A549 treated with AZD2906 at 1 μM for 4 hours (cell line): Measurements from ENCODE around the gene ZNF776. TPM values are rescaled to one million over a fixed set of nuclear protein-coding genes. Genes with fewer than 3 reads are reported as not detected.

Experiments used
- total RNA-seq: library from RNA; stranded (reverse); fragments of 200-300 nt; extraction: Qiagen RNA extraction; gene quantifications from 5 replicates; pipeline ENCODE4 v1.2.3, GENCODE V29; 2022

Gene ZNF776
- 4.8 to 5.8 TPM (median 5.4 TPM) in 5 replicates for total RNA-seq

DNA sequence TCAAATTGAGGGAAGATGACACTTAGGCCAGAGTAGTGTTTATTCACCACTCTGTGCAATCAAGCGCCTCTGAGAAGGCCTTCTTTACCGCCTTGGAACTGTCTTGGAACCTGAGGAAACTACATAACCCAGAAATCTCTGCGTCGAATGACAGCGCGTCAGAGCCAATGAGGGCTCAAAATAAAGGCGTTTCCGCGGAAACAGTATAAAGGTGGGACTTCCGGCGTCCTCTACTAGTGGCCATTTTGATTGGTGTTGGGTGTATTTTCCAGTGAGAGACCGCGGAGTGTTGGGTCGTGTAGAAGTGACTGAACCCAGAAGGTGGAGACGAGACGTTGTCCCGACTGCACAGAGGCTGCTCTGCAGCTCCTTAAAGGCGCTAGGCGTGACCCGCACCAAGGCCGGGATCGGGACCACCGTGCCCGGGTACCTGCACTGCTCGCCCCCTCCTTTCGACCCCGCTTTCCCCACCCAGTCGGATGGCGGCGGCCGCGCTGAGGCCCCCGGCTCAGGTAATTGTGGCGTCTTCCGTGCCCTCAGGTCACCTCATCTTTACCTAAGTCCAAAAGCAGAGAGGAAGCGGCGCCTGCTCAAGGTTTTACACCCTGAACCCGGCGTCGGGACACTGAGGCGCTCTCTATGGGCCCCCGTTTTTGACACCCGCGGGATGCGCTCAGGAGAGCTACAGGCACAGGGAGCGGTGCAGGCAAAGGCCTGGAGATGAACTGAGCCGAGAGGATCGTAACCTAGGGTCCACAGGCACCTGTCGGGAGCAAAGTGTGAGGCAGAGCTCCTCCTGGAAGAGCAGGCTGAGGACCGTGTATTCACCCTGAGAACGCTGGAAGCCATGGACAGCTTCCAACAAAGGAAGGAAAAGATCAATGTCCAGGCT lies at the start of gene ZNF776:
TSS of gene ZNF776 (plus strand) at position 236 of the 892 bp plus-strand sequence. CDS start at position 480, 244 bp downstream.

DNA sequence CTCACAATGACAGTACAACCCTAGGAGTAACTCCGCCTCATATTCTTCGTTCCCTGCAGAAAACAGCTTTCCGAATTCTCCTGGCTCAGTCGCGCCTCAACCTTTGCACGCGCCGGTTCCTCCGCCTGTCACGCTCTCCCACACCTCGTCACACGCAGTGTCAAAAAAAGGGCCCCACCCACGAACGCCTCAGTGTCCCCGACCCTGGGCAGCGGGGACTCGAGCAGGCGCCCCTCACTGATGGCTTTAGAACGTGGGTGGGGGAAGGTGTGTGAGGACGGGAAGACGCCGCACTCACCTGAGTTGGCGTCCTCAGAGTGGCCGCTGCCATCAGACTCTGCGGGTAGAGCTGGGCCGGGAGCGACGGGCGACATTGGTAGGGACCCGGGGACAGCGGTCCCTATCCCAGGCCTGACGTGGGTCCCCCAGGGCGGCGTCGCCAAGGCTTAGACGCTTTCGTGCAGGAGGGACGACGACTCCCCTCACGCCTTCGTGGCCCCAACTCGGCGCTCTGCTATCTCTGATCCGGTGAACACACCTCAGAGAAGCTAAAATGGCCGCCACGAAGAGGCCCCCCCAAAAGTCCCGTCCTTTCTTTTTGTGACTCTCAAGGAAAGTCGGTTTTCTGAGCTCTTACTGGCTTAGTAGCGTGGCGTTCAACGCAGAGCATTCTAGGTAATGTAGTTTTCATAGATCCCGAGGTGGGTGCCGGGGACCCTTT lies 37.8 kb upstream of the ZNF776 start, which contains the start of gene ZNF154:
TSS of gene ZNF154 (minus strand) at position 564 of the 721 bp plus-strand sequence. CDS start at position 331, 233 bp downstream.

DNA sequence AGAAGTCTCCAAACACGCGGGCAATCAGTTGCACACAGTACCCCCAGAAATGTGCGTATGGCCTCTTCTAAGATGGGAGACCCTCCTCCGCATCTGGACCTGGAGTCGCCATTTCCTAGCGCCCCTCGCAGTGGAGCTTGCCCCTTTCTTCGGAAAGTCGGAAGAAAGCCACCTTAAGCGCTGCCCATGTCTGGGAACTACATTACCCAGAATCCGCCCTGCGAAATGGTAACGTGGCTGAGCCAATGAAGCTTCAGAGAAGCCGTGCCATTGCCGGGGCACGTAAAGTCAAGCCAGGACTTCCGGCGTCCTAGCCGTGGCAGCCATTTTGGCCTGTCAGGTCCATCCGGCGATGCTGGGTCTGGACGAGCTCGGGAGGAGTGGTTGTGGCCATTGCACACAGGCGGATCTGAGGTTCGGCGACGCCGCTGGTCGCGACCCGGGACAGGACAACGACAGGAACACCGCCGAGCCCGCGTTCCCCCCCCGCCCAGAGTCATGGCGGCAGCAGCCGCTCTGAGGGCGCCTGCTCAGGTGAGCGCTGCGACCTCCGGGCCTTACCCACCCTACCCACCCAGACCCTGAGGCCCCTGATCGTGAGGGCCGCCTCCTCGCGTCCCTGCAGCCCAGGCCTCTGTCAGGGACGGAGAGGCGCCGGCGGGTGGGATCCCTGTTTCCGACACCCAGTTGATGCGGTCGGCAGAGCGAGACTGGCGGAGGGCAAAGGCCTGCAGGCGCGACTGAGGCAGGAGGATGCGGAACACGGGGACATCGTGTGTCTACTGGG lies 22.9 kb downstream of the ZNF776 start, which contains the start of gene ZNF586:
TSS of gene ZNF586 (plus strand) at position 332 of the 787 bp plus-strand sequence. CDS start at position 499, 167 bp downstream.

Other genes with a start within 250 kb of the ZNF776 start
- 4.4 to 6.5 TPM (median 5.2 TPM) in 5 replicates for gene ZNF773, start 246.9 kb upstream of the ZNF776 start, total RNA-seq
- 1.3 to 2.0 TPM (median 1.6 TPM) in 5 replicates for gene ZNF549, start 219.5 kb upstream of the ZNF776 start, total RNA-seq
- 2.8 to 3.9 TPM (median 3.4 TPM) in 5 replicates for gene ZNF550, start 187.0 kb upstream of the ZNF776 start, total RNA-seq
- gene ZNF416, start 167.9 kb upstream of the ZNF776 start, total RNA-seq, result 3.9 to 4.7 TPM (median 4.4 TPM) in 5 replicates
- 0.07 TPM in 1 of 5 replicates, not detected in the others for gene ZIK1, start 162.7 kb upstream of the ZNF776 start, total RNA-seq
- gene ZNF530, start 146.9 kb upstream of the ZNF776 start, total RNA-seq, result 4.8 to 6.2 TPM (median 5.4 TPM) in 5 replicates
- 7.3 to 9.0 TPM (median 8.3 TPM) in 5 replicates for gene ZNF134, start 132.6 kb upstream of the ZNF776 start, total RNA-seq
- 5.3 to 6.4 TPM (median 6.2 TPM) in 5 replicates for gene ZNF211, start 113.6 kb upstream of the ZNF776 start, total RNA-seq
- not detected in 5 replicates for gene ZSCAN4, start 77.9 kb upstream of the ZNF776 start, total RNA-seq
- gene ZNF551, start 64.8 kb upstream of the ZNF776 start, total RNA-seq, result 4.7 to 5.6 TPM (median 5.2 TPM) in 5 replicates
- gene ZNF154, start 37.6 kb upstream of the ZNF776 start, total RNA-seq, result not detected in 5 replicates
- 0.84 to 1.1 TPM (median 1.0 TPM) in 5 replicates for gene ZNF671, start 19.2 kb upstream of the ZNF776 start, total RNA-seq
- gene ZNF586, start 22.9 kb downstream of the ZNF776 start, total RNA-seq, result 6.0 to 6.9 TPM (median 6.5 TPM) in 5 replicates
- 4.5 to 6.0 TPM (median 5.1 TPM) in 5 replicates for gene ZNF552, start 68.1 kb downstream of the ZNF776 start, total RNA-seq
- 6.2 to 9.4 TPM (median 6.7 TPM) in 5 replicates for gene ZNF587B, start 83.5 kb downstream of the ZNF776 start, total RNA-seq
- 5.0 to 7.2 TPM (median 5.8 TPM) in 5 replicates for gene ZNF587, start 103.0 kb downstream of the ZNF776 start, total RNA-seq
- gene ZNF814, start 142.2 kb downstream of the ZNF776 start, total RNA-seq, result 1.6 to 2.6 TPM (median 2.3 TPM) in 5 replicates
- 3.0 to 5.4 TPM (median 3.7 TPM) in 5 replicates for gene ZNF417, start 169.8 kb downstream of the ZNF776 start, total RNA-seq
- 0.84 to 1.5 TPM (median 1.2 TPM) in 5 replicates for gene ZNF418, start 188.6 kb downstream of the ZNF776 start, total RNA-seq
- gene ZNF256, start 200.9 kb downstream of the ZNF776 start, total RNA-seq, result 0.88 to 1.2 TPM (median 1.1 TPM) in 5 replicates
- 0.07 to 0.08 TPM in 2 of 5 replicates, not detected in the others for gene C19orf18, start 227.7 kb downstream of the ZNF776 start, total RNA-seq